Suppressor macrophage treated with lipopolysaccharide for 4 hours (primary cell): ENCODE data around the gene CNTNAP5.

ENCODE experiments used
- DNase-seq: peaks from one replicate; pipeline ENCODE4 v3.0.0-alpha.2; 2020

The CNTNAP5 gene

DNA sequence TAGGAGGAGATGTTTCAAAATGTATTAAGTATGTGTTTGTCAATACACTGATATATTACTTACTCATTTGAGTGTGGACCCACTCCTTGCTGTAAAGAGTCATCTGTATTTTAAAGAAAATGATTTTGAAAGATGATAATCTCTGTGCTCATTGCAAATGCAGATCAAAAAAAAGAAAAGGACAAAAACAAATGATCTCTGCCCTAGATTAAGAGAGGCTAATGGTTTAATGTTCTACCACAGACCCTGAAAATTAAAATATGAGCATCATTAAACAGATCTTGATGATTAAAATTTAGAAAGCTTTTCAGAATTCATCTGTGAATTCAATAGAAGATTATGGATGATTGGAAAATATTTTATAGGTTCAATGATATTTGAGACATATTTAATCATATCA is 136.5 kb downstream of the CNTNAP5 start:
- no peak for DNase-seq

DNA sequence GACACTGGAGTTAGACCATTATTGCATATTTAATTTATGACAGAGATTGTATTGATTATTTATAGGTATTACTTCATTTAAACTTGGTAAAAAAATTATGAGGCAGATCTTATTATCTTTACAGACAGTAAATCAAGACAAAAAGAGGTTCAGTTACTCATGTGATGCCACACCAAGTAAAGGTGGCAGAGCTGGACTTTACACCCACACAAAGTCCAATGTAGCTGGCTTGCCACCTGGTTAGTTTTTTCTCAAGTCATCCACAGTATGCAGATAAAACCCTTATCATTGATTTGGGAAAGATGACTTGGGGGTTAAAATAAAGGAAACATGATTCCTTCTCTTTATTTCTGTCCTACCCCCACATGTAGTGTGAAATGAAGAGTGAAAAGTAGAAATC is 137.2 kb downstream of the CNTNAP5 start:
- DNase-seq, result no peak

DNA sequence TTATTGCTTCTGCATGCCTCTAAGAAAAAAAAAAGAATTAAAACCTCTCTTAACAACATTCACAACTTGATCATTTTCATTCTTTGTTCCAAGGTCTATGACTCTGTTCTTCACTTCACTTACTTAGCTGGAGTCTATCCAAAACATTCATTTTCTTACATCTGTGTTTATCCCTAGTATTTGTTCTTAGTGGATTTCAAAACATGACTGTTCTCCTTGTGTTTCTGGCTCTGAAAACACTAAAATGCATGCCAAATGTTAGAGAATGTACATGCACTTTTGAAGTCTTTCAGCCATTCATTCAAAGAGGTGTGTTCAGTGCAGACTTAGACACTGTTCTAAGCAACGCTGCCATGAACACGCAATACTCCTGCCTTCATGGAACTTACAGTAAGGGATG is 138.8 kb downstream of the CNTNAP5 start:
- DNase-seq, result no peak

DNA sequence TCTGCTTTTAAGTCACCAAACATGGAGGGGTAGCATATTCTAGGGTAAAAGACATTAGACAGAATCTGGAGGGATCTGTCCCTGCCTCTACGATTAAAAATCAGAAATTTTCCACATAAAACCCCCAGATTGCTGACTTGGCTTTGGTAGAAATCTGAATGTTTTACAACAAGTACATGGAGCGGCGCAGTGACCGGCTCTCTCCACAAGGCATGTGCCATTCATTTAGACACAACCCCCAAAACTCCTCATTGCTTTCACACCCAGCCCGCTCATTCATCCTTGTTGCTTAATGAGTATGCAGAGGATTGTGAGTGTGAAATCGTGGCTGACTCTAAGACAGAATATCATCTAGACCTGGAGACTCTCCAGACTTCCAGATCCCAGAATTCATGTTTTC is 140.6 kb downstream of the CNTNAP5 start:
- DNase-seq, result no peak

DNA sequence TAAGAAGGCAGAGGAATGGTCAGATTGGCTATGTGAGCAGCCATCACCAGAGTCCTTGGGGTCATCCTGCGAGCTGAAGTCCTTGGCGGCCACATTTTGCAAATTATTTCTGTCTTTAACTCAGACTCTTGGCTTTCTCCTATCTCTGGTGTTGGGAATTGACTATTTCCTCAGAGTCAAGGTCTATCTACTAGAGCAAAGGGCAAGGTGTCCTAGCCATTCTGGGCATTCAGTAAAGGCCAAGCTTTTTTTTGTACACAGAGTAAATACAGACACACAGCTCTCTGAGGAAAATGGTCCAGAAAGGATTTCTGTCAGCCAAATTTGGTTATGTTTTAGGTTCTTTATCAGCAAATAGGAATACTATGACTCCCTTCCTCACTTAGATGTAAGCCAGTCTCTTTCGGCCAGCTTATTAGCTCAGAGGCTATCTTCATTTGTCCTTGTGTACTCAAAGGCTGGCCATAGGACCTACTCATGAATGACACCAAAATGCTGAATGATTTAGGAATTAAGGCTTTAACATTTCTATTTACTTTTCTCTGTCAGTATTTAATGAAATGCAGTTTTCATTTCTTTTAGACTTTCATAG is 146.5 kb downstream of the CNTNAP5 start:
- no peak for DNase-seq

DNA sequence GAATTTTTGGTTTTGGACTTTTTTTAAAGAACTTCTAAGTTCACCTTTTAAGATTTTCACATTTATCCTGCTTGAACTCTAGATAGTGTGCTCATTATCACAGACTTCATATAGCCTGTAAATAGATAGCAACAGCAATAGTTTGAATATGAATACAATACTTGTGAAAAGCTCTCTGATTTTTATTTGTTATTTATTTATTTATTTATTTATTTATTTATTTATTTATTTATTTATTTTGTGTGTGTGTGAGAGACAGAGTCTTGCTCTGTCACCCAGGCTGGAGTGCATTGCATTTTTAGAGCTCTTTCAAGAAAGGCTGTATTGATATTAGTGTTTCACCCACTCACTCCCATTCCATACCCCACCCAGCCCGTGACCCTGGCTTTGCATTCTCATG is 153.6 kb downstream of the CNTNAP5 start:
- DNase-seq, result no peak

DNA sequence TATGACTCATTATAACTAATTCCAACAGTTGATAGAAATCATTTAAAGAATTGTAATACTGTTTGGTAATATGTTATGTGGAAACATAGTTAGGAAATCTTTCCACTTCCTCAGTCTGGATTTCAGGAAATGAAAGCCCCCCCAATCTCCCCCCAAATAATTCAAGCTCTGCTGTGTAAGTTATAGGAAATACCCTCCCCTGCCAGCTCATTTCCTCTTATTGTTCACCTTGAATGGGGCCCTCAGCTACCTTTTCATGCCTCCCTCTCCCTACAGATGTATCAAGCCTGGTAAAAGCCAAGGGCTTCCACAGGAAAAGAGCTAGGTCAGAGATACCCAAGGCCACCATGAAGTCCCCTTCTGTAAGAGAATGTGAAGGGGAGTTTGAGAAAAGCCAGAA is 155.5 kb downstream of the CNTNAP5 start:
- DNase-seq, result no peak

DNA sequence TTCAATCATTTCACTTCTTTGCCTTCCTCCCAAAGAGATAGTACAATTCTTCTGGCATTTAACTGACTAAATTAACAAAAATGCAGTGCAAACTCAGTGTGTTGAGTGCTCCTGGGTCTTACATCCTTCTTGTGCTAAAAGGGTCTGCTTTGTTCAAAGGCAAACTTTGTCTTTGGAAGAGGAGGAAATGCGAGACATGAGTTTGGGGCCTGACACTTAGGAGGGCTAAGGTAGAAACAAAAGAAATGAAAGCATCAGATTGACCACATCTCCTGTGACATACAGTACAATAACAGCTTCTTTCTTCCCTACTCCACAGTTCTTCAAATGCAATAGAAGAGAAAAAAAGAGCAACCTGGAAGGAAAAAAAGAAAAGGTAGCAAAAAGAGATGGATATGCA is 161.7 kb downstream of the CNTNAP5 start:
- no peak for DNase-seq

DNA sequence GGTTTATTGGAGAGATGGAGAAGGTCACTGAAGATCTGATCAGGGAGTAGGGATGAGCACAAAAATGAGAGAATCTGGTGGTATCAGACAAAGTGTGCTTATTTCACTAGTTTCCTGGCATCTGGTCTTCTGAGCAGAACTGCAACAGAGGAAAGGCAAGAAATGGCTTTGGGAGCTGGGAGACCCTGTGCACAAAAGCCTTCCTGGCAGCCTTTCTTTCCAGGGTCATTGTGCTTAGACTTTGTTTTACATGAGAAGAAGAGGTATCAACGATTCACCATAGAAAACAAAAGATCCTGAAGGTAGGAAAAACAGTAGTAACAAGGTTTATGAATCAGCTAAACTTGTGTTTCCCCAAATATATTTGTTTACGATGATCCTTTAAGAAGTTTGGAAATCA is 162.9 kb downstream of the CNTNAP5 start:
- DNase-seq, result no peak

DNA sequence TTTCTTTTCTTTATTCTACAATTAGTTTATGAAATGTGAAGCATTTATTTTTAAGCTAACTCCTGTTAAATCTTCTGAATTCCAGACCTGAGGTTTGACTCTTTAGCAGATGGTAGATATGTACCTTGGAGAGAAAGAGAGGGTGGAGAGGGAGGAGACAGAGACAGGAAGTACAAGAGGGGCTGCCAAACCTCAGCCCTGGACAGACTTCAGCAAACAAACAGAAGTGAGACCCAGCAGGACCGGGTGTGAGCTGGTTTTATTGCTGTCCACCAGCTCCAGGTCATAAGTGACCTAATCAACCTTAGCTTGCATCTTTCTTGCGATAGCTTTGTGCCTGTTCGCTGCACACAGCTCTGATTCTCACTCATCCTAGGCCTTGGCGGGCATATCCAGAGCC is 168.6 kb downstream of the CNTNAP5 start:
- DNase-seq, result no peak

DNA sequence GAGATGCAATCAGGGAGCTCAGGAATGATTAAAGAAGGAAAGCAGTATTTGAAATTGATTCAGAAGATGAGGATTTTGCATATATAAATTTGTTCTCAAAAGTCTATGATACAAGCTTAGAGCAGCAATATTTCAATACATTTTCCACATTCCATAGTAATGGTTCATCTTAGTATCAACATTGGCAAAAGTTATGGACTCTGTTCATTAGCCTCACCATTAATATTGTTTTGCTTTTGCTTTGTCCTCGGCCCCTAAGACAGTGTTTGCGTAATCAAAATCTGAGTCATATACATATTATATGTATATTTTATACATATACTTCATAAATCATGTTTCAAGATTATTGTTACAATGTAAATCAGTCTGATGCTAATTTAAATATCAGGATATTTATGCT is 176.6 kb downstream of the CNTNAP5 start:
- no peak for DNase-seq

DNA sequence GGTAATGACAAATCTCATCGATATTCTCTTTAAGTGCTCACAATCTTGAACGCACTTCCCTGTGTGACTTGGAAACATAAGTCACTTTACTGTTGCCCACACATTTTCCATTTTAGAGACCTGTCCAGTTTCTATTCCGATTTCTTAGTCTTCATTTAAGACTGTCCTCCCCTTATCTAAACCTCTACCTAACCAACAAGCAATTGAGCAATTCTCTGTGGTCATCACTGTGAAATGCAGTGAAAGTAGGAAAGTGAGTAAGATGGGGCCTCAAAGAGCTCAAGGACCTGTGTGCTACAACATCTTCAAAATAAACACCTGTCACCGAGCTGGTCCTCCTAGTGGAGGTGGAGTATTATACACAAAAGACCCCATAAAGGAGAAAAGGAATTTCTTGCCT is 184.4 kb downstream of the CNTNAP5 start:
- no peak for DNase-seq

DNA sequence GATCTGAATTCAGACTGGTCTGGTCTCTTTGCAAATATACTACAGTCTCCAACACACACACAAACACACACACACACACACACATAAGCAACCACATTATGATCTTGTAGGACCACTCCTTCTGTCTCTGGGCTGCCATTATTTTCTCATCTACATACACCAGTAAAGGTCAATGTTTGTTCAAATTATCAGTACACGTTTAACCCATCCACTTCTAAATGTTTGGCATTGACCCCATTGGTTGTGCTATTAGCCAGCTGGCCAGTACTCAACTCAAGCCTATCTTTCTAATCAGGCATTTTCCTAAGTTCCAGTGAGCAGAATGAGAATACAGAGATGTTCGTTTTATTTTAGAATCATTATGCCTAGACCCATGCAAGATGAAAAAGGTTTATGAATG is 186.4 kb downstream of the CNTNAP5 start:
- DNase-seq, result no peak

DNA sequence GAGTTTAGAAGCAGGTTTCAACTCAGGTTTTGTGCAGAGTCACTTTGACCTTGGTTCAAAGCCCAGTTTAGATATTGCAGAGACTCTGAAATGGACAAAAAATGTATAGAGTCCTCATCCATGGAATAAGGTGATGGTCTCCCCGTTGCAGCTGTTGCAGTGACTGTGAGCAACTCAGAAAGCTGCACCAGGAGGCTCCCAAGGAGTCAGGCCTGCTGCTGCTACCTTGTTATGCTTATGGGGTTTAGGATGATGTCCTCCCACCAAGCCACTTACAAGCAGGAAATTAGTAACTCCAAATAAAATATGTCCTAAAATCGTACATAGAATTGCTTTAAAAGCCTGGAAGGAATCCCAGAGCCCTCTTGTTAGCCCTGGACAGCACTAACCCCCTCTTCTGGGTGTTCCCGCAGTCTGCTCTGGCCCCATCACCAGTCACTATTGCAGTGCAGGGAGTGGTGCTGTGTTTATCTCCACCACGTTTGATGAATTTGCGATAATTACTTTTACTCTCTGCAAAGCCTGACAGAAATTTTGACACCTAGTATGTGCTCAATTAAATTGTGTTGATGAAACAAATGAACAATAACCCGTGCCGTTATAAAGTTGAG is 189.0 kb downstream of the CNTNAP5 start:
- DNase-seq, result no peak

DNA sequence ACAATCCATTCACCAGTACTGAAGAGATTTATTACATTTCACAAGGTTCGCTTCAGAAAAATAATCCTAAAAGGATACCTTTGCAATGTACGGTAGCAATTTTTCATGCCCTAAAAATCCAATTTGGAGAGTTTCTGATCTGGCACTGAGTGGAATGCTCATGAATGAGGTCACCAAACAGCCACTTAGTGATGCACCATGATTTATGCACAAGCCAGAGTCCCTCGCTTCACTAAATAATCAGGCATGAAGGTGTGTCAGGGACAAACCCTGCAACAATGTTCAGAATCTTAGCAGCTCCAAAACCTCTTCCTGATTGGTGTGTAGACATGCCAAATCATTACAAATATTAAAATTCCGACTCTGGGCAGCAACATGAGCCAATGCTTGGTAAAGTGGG is 221.1 kb downstream of the CNTNAP5 start:
- no peak for DNase-seq

DNA sequence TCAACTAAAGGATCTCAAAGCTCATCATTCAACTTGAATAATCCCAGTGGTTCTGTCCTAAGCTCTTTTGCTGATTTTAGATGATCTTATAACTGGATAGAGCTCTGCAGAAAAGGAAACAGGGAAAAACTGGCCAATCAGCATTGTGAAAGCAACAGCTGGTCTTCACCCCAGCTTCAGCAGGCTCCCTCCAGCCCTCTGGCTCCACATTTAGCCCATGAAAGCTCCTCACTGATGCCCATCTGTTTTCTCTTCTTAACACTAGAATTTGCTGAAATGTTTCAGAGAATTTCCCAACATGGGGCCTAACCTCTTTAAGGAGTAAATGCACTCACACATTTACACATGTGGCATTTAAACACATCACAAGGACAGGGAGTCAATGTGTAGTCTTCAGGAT is 223.3 kb downstream of the CNTNAP5 start:
- no peak for DNase-seq

DNA sequence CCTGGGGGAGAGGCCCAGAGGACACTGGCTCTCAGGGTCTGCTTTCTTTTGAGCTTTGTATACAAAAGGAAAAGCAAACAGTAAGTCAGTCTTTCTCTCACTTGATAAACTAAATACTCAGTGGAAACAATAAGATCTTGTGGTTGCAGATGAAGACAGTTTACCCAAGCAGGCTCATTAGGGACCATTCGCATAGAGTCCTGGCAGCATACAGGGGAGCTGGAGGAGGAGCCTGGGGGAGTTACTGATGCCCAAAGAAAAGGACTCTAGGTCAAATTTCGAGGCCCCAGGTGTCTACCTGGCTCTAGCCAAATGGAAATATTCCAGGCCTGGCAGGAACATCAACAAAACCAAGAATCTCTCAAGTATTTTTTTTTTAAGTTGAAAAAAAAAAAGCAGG is 225.3 kb downstream of the CNTNAP5 start:
- DNase-seq, result no peak

DNA sequence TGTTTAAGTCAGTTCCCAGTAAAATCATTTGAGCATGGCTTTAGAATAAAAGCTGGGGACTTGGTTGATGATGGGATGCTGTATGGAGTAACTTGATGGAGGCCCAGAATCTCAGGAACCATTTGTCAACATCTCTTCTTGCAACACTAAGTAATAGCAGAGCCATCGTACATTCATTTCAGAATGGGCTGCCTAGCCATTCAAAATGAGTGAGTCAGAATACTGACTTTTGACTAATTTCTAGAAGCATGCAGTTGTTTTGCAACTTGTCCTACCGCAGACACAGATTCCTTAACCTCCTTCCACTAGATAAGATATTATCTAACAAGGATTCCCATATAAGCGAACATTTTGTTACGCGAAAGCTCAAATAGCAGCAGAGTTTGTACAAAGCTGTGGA is 229.5 kb downstream of the CNTNAP5 start:
- no peak for DNase-seq

DNA sequence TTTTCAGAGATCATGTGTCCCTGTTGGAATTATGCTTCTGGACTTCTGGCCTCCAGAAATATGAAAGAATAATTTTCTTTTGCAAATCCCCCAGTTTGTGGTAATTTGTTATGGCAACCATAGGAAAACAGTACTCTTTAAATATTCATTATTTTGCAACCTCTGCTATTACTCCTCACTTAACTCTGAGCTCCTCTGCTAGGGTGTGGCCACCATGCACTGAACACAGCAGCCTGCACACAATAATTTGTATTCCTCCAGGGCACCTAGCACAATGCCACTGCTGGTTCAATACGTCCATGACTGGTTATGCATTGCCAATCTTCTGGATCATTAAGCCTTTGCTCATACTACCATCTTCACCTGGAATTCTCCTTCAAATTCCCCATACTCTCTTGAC is 232.0 kb downstream of the CNTNAP5 start:
- DNase-seq, result no peak

DNA sequence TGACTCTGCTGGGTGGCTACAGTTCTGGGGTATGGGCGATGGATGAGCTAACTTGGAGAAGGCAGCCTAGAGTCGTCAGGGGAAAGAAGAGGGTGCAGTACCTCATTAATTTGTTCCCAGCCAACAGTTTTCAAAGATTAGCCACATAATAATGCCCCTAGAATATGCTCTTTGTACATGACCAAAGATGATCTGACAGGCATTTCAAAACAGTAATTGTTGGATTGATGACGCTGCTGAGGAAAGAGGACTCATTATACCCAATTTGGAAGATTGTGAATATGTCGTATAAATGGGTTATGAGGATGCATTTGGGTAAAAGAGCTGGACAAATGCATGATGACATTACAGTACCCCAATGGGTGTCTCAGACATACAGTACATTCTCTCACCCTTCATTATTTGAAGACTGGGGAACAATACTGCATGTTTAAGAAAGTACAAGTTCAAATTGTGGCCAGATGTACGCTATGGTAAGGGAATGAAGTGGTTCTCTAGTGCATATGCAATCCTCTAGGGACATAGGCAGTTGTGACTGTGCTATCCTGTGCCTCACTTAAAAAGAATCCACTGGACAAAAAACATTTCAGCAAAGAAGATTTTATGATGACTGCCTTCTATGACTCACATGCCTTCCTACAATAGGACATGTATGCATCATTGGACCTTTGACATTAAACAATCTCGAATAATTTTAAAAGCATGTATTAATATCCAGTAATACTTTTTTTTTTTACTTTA is 233.2 kb downstream of the CNTNAP5 start:
- DNase-seq, result no peak

DNA sequence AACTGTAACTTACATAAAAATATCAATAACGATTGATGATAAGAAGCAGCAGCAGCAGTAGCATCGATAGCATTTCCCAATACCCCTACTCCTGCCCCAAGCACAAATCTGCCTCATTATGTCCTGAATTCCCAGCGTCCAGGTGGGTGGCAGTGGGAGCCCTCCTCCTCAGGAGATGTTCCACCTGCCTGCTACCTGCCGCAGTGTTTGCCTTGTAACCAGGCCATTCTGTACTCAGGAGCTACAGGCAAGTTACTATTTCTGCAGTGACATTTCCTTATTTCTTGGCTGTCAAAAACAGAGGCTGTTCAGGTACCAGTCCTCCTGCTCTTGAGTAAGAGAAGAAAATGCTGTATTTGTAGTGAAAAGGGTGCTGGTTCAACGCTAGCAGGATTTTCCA is 236.4 kb downstream of the CNTNAP5 start:
- no peak for DNase-seq

DNA sequence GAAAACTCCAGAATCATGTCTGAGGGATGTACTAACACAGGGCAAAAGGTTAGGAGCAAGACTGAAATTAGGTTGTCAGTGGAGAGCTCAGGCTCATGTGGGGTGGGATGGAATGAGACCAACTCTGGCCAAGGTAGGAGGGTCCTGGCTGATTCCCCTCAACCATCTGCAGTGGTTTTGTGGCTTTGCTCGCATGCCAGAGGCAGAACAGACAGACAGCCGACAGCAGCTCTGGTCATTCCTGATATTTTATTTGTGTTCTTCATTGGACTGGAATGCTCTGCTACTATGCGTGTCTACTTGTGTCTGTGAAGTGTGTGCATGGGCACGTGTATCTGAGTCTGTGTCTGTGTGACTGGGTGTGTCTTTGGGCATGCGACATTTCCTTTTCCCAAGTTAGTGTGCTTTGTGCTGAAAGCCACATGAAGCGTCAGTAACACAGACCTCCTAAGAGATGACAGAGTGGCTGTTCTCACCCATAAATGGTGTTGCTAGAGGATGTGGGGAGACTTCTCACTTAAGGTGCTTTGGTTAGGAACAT is 239.5 kb downstream of the CNTNAP5 start:
- DNase-seq, result no peak

DNA sequence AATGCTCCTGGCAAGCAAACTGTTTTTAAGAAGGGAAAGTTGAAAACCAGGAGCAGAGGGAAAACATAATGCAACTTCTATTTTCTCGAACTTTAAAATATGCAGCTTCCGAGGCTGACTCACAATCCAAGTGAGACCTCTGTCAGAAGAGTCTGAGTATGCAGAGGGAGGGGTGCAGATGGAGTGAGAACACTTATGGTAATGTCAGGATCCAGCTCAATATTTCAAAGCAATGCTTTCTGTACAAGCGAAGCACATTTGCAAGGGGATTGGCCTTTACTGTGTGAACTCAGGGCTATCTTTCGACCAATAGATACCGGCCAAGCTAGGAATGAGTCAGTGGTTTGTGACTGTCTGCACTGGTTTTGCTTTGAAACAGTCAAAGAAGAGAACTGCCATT is 242.7 kb downstream of the CNTNAP5 start:
- DNase-seq, result no peak

DNA sequence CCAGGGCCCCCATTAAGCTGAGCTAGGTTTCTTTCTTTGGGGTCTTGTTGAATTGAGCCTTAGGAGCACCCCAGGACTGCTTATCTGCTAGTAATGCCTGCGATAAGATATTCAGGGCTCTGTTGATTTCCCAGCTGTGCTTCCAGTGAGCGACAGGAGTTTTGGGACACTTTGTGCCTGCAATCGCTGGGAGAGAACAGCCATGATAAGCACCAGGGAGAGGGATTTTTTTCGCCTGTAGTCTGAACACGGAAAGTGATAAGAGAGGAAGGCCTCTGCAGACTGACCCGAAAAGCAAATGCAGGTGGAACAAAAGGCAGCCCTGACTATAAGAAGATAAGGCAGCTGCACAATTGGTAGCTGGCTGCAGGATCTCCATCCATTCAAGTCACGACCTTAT is 244.3 kb downstream of the CNTNAP5 start:
- no peak for DNase-seq
